ENCODE data around the gene JAGN1. TPM values are rescaled to one million over a fixed set of nuclear protein-coding genes. Genes with fewer than 3 reads are reported as not detected.

JAGN1 gene
- total RNA-seq, result 34.1 and 40.8 TPM in 2 replicates

DNA sequence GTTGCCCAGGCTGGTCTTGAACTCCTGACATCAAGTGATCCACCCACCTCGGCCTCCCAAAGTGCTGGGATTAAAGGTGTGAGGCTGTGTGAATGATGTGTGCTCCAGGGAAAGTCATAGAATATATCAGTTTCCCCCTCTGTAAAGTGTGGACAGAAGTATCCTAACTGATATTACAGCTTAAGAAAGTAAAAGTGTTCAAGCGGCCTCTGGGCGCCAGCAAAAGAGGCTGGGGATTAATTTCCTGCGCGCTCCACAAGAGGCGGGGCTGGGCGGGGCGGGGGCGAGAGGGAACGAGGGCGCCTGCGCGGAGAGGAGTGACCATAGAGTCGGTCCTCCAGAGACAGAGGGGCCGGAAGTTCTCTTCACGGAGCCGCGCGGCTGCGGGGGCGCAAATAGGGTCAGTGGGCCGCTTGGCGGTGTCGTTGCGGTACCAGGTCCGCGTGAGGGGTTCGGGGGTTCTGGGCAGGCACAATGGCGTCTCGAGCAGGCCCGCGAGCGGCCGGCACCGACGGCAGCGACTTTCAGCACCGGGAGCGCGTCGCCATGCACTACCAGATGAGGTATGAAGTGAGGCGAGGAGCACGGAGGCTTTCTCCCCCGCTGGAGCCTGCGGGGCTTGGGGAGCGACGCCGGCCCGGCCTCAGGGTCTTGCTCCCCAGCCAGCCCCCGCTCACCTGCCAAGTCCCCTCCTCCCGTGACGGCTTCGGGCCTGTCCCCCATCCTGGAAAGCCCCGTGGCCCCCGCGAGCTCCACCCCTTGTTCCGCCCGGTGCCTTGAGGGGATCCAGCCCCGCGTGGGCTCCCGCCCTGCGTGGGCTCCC lies at the start of gene JAGN1:
Gene JAGN1 (plus strand): TSS at position 362 of the 823 bp plus-strand sequence. CDS start 113 bp downstream, at position 475.

DNA sequence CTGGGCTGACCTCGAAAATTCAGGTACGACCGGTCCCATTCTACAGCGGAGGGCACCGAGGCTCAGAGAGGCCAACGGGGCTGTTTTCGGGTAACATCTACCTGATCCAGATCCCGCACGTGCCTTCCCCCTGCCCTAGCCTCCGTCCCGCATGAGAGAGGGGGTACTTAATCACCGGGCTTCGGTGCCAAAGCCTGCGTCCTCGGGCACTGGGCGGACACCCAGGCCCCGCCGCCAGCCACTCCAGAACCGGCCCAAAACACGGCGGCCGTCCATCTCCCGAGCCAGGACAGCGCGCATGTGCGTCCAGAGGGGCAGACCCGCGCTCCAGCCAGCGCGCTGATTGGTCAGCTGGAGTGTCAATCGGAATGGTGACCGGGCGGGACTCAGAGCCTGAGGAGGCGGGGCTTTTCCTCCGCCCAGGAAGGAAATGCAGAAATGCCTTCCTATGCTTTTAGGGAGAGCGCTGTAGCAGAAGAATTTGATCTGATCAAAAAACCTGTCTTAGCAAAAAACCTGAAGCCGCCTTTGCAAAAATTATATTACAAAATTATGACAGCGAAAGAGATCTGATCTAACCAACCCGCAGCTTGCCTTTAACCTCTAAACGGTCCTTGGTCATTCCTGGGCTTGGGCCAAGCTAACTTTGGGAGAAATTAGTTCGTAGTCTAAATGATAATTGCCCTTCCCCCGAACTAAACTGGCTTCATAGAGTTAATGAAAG lies 46.5 kb upstream of the JAGN1 start, which contains the start of gene RPUSD3:
Gene RPUSD3 (minus strand): TSS at position 294 of the 724 bp plus-strand sequence. CDS start 18 bp downstream, at position 276.

DNA sequence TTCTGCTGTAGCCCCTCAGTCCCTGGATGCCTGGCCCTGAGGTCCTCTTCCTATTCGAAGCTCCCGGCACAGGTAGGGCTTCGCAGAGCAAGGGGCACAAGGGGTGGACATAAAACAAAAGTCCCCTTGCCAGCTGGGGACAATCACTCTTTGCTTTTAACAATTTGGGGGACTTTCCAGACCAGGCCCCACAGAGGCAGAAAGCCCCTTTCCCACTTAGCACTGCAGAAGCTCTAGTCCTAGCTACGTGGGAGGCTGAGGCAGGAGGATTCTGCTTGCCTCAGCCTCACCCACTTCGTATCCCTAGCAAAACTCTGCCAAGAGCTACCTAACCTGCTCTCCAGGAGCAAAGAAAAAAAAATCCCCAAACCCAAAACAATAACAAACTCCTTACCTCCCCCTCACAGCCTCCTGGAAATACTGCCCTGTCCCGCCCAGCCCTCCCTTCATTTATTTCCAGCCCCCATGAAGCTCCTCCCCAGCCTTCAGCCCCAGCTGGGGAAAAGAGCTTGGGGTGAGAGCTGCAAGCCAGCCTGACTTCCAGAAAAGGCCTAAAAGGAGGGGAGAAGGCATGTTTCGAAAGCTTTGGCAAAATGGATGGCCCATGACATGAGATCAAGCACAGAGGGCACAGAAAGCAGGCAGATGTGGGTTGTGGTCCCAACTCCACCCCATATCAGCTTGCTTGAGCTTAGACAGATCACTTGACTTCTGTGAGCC lies 10.4 kb upstream of the JAGN1 start, which contains the start of gene CIDEC:
Gene CIDEC (minus strand): TSS at position 424 of the 720 bp plus-strand sequence. CDS start 1,767 bp downstream, outside the sequence.

DNA sequence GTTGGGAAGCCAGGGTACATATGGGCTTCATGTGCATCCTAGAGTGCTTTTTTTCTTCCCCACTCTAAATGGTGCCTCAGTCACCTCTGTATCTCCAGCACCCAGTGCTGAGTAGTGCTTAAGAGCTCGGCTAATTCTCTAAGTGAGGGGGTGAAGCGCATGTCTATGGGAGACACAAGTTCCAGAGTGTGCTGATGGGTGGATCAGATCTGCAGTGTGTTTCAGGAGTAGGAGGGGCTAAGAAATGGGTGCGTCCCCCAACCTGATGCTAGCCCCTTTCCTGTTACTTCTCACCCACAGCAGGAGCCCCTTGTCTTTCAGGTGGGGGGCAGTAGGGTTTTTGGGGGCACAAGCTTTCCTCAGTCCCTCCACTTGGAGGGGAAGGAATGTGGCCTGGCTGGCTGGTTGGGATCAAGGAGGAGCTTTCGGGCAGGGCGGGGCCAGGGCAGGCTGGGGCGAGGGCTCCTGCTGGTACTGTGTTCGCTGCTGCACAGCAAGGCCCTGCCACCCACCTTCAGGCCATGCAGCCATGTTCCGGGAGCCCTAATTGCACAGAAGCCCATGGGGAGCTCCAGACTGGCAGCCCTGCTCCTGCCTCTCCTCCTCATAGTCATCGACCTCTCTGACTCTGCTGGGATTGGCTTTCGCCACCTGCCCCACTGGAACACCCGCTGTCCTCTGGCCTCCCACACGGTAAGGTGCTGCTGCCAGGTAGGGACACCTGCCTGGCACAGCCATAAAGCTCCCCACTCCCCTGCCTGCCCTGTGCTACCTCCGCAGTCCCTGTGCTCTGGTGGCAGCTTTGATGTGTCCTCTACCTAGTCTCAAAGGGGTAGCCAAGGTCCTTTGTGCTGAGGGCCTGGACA lies 12.2 kb downstream of the JAGN1 start, which contains the start of gene IL17RE:
Gene IL17RE (plus strand): TSS at position 477 of the 866 bp plus-strand sequence. CDS start 85 bp downstream, at position 562.

DNA sequence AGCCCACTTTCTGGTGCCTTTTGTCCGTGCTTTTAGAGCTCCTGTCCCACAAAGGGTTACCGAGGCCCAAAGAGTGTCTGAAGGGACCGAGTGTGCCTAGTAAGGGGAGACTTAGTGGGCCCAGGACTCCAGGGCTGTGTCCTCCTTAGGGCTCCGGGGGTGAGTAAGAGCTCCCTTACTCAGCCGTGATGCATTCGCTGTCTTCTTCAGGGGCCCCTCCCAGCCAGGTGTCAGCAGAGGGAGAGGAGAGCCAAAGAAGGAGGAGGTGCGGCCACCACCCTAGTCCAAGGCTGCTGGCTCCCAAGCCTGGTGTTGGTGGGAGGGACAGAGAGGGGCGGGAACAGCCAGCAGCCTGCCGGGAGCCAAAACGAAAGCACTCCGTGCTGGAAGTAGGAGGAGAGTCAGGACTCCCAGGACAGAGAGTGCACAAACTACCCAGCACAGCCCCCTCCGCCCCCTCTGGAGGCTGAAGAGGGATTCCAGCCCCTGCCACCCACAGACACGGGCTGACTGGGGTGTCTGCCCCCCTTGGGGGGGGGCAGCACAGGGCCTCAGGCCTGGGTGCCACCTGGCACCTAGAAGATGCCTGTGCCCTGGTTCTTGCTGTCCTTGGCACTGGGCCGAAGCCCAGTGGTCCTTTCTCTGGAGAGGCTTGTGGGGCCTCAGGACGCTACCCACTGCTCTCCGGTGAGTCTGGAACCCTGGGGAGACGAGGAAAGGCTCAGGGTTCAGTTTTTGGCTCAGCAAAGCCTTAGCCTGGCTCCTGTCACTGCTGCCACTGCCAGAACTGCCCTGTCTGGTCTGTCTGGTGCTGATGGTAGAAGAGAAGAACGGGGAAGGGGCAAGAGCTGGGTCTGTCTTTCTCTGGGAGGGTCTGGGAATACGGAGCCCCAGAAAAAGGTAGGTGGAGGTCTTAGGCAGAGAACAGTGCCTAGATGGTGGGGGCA lies 26.6 kb downstream of the JAGN1 start, which contains the start of gene IL17RC:
Gene IL17RC (plus strand): TSS at position 365 of the 947 bp plus-strand sequence. CDS start 218 bp downstream, at position 583.

DNA sequence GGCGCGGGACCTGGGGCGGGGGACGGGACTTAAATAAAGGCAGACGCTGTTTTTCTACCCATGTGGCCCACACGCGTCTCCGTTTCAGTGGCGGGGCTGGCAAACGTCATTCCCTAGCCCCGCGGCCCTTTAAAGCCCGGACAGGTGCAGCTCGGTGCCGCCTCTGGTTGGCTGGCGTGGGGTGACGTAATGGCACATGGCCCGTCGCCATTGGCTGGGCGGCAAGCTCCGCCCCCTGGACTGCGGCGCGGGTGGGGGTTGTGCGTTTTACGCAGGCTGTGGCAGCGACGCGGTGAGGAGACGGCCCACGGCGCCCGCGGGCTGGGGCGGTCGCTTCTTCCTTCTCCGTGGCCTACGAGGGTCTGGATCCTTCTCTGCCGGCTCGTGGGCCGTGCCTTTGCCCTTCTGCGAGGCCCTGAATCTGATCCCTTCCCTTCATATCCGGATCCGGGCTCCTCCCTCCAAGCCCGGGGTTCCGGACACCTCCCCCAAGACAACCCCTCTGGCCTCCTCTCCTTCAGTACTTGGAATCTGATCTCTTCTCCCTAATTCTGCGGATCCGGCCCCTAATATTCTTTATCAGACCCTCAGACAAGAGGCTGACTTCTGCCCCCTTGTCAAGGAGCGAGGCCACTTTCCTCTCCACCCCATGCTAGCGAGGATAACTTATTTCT lies 43.3 kb downstream of the JAGN1 start, which contains the start of gene CRELD1:
Gene CRELD1 (plus strand): TSS at position 274 of the 674 bp plus-strand sequence. CDS start 605 bp downstream, outside the sequence.

Other genes with a start within 250 kb of the JAGN1 start
- 16.7 and 20.6 TPM in 2 replicates for gene MTMR14, start 241.1 kb upstream of the JAGN1 start, total RNA-seq
- gene CPNE9, start 186.8 kb upstream of the JAGN1 start, total RNA-seq, result not detected in 2 replicates
- 8.2 and 10.7 TPM in 2 replicates for gene BRPF1, start 158.9 kb upstream of the JAGN1 start, total RNA-seq
- 10.4 and 11.6 TPM in 2 replicates for gene OGG1, start 140.7 kb upstream of the JAGN1 start, total RNA-seq
- 34.1 and 34.8 TPM in 2 replicates for gene CAMK1, start 120.7 kb upstream of the JAGN1 start, total RNA-seq
- 58.7 and 72.3 TPM in 2 replicates for gene TADA3, start 98.1 kb upstream of the JAGN1 start, total RNA-seq
- gene ARPC4, start 97.5 kb upstream of the JAGN1 start, total RNA-seq, result 133 and 153 TPM in 2 replicates
- gene TTLL3, start 80.3 kb upstream of the JAGN1 start, total RNA-seq, result 10.4 and 13.5 TPM in 2 replicates
- gene RPUSD3, start 46.6 kb upstream of the JAGN1 start, total RNA-seq, result 28.8 and 46.5 TPM in 2 replicates
- gene CIDEC, start 10.4 kb upstream of the JAGN1 start, total RNA-seq, result 32.9 and 37.6 TPM in 2 replicates
- 1.6 and 1.9 TPM in 2 replicates for gene IL17RE, start 12.2 kb downstream of the JAGN1 start, total RNA-seq
- gene IL17RC, start 26.5 kb downstream of the JAGN1 start, total RNA-seq, result 64.5 and 67.8 TPM in 2 replicates
- 5.1 and 6.4 TPM in 2 replicates for gene CRELD1, start 43.2 kb downstream of the JAGN1 start, total RNA-seq
- gene PRRT3, start 61.8 kb downstream of the JAGN1 start, total RNA-seq, result 8.4 and 9.7 TPM in 2 replicates
- gene EMC3, start 96.2 kb downstream of the JAGN1 start, total RNA-seq, result 101 and 123 TPM in 2 replicates
- gene FANCD2, start 135.8 kb downstream of the JAGN1 start, total RNA-seq, result 1.4 and 1.8 TPM in 2 replicates
- gene FANCD2OS, start 217.6 kb downstream of the JAGN1 start, total RNA-seq, result not detected in 2 replicates
- gene BRK1, start 225.1 kb downstream of the JAGN1 start, total RNA-seq, result 127 and 171 TPM in 2 replicates